ENCODE measurements around the gene ARMC6. TPM values are rescaled to one million over a fixed set of nuclear protein-coding genes. Genes with fewer than 3 reads are reported as not detected.

The ARMC6 gene
- total RNA-seq, 1 experiment from 2014 or later = 51.4 TPM

DNA sequence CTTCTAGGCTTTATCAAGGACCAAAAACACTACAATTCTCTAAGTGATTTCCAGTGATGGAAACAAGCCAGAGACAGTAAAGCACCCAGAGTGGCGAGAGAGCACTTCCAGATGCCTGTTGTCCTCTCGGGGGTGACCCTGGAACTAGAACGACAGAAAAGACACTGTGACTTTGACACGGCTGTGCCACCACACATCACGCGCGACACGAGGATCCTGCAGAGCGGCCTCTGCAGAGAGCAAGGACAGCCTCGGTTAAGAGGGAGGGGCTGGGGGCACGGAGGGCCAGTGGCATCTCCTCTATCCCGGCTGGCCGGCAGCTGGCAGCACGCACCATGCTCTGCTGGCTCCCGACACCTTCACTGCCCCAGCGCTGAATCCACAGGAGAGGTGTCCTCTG, 42.4 kb upstream of the ARMC6 start:
- no peaks in the 10 kb centered on the region for H3K9me3 ChIP-seq (ENCODE audit: control insufficient read depth, insufficient read depth, low read depth, low read length)
- TF ChIP-seq, protein P1, sequence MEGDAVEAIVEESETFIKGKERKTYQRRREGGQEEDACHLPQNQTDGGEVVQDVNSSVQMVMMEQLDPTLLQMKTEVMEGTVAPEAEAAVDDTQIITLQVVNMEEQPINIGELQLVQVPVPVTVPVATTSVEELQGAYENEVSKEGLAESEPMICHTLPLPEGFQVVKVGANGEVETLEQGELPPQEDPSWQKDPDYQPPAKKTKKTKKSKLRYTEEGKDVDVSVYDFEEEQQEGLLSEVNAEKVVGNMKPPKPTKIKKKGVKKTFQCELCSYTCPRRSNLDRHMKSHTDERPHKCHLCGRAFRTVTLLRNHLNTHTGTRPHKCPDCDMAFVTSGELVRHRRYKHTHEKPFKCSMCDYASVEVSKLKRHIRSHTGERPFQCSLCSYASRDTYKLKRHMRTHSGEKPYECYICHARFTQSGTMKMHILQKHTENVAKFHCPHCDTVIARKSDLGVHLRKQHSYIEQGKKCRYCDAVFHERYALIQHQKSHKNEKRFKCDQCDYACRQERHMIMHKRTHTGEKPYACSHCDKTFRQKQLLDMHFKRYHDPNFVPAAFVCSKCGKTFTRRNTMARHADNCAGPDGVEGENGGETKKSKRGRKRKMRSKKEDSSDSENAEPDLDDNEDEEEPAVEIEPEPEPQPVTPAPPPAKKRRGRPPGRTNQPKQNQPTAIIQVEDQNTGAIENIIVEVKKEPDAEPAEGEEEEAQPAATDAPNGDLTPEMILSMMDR (IDR thresholded peaks at IDR 0.05) = no peak
- TF ChIP-seq TCF7L2 (IDR thresholded peaks at IDR 0.05; ENCODE audit: low read depth, low read length) = no peak
- TF ChIP-seq SIN3A (IDR thresholded peaks at IDR 0.05; ENCODE audit: borderline replicate concordance, insufficient read depth, low read depth, low read length) = no peak
- no peak for TF ChIP-seq POLR2AphosphoS5 (IDR thresholded peaks at IDR 0.05; ENCODE audit: low read depth, low read length)
- TF ChIP-seq, protein P2, sequence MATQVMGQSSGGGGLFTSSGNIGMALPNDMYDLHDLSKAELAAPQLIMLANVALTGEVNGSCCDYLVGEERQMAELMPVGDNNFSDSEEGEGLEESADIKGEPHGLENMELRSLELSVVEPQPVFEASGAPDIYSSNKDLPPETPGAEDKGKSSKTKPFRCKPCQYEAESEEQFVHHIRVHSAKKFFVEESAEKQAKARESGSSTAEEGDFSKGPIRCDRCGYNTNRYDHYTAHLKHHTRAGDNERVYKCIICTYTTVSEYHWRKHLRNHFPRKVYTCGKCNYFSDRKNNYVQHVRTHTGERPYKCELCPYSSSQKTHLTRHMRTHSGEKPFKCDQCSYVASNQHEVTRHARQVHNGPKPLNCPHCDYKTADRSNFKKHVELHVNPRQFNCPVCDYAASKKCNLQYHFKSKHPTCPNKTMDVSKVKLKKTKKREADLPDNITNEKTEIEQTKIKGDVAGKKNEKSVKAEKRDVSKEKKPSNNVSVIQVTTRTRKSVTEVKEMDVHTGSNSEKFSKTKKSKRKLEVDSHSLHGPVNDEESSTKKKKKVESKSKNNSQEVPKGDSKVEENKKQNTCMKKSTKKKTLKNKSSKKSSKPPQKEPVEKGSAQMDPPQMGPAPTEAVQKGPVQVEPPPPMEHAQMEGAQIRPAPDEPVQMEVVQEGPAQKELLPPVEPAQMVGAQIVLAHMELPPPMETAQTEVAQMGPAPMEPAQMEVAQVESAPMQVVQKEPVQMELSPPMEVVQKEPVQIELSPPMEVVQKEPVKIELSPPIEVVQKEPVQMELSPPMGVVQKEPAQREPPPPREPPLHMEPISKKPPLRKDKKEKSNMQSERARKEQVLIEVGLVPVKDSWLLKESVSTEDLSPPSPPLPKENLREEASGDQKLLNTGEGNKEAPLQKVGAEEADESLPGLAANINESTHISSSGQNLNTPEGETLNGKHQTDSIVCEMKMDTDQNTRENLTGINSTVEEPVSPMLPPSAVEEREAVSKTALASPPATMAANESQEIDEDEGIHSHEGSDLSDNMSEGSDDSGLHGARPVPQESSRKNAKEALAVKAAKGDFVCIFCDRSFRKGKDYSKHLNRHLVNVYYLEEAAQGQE (IDR thresholded peaks at IDR 0.05; ENCODE audit: insufficient read depth in 1 of 2, low read depth in 2 of 2, low read length in 1 of 2) = no peak
- ATAC-seq = no peak
- intact Hi-C loops (cut with micrococcal nuclease; ENCODE audit: unreplicated experiment) = no loop called here
- no peak overlapping the region for H3K27ac ChIP-seq (ENCODE audit: low read length)
- H3K4me1 ChIP-seq (ENCODE audit: control insufficient read depth, insufficient read depth, low read length) = no peaks in the 10 kb centered on the region; the same call in 1 of the 2 replicates
- DNase-seq (ENCODE audit: low read depth, low spot score) = no peak
- H3K36me3 ChIP-seq (ENCODE audit: control insufficient read depth, insufficient read depth, low read length) = no peaks in the 10 kb centered on the region; the same call in none of the 2 replicates
- POLR2A ChIA-PET = no interaction called here
- no TSS peak for BruUV-seq (replicated peaks)
- CTCF ChIA-PET = no interaction called here
- no peak overlapping the region for H3K4me3 ChIP-seq (ENCODE audit: low read depth in 2 of 2, low read length in 2 of 2)
- in situ Hi-C loops (cut with HindIII; ENCODE audit: low pct_unique_long_range_greater_than_20kb, low sequenced_read_pairs) = no loop called here
- no peaks in the 10 kb centered on the region for H3K27me3 ChIP-seq (ENCODE audit: control insufficient read depth, insufficient read depth, low read length)

DNA sequence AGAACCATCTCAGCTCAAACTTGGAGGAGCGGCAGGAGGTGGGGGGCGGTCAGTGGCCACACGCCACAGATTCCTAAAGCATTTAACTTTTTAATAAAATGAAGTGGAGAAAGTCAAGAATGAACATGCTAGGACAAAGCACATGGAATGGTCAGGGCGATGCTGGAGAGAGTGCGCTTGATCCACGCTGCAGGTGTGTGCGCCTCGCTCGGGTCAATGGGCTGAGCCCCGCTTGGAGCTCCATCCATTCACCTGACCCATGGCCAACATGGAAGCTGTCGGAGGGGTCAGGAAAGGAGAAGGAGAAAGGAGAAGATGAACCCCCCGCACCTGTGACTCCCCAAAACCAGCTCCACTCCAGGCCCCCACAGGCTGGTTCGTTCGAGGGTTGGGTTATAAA, 41.9 kb upstream of the ARMC6 start:
- no peak for ATAC-seq
- ChIA-PET POLR2A (no interaction called here), CTCF (no interaction called here)
- in situ Hi-C loops (cut with HindIII; ENCODE audit: low pct_unique_long_range_greater_than_20kb, low sequenced_read_pairs) (no loop called here), intact Hi-C loops (cut with micrococcal nuclease; ENCODE audit: unreplicated experiment) (no loop called here)
- no TSS peak for BruUV-seq (replicated peaks)
- TF ChIP-seq, protein P2 (IDR thresholded peaks at IDR 0.05; ENCODE audit: insufficient read depth in 1 of 2, low read depth in 2 of 2, low read length in 1 of 2) = no peak
- TF ChIP-seq, protein P1 (IDR thresholded peaks at IDR 0.05) = no peak
- no peak for TF ChIP-seq TCF7L2 (IDR thresholded peaks at IDR 0.05; ENCODE audit: low read depth, low read length)
- no peak for TF ChIP-seq POLR2AphosphoS5 (IDR thresholded peaks at IDR 0.05; ENCODE audit: low read depth, low read length)
- no peak for TF ChIP-seq SIN3A (IDR thresholded peaks at IDR 0.05; ENCODE audit: borderline replicate concordance, insufficient read depth, low read depth, low read length)
- Histone ChIP-seq H3K27me3 (ENCODE audit: control insufficient read depth, insufficient read depth, low read length) (no peaks in the 10 kb centered on the region), H3K9me3 (ENCODE audit: control insufficient read depth, insufficient read depth, low read depth, low read length) (no peaks in the 10 kb centered on the region), H3K36me3 (ENCODE audit: control insufficient read depth, insufficient read depth, low read length) (no peaks in the 10 kb centered on the region; the same call in none of the 2 replicates), H3K27ac (ENCODE audit: low read length) (no peak overlapping the region), H3K4me1 (ENCODE audit: control insufficient read depth, insufficient read depth, low read length) (no peaks in the 10 kb centered on the region; the same call in 1 of the 2 replicates), H3K4me3 (ENCODE audit: low read depth in 2 of 2, low read length in 2 of 2) (no peak overlapping the region)
- no peak for DNase-seq (ENCODE audit: low read depth, low spot score)
